HepG2 (cell line): Measurements from ENCODE around the gene SYCE3. TPM values are rescaled to one million over a fixed set of nuclear protein-coding genes. Genes with fewer than 3 reads are reported as not detected.

Source experiments
- ATAC-seq: fragments of 200-7000 bp; cut with Tn5 transposase; 3 replicates; pipeline ENCODE4 v1.9.1; 2020; ENCODE audit warnings: mild to moderate bottlenecking, moderate library complexity
- BruUV-seq: library from RNA; stranded (reverse); fragments of 400-500 nt; replicated peaks from 2 replicates; lab custom pipeline; 2021; lab: Mats Ljungman, UMichigan
- CTCF ChIA-PET: fragments of 300-600 bp; formaldehyde crosslinking; extraction: SDS; loops from one replicate; lab custom pipeline; 2021; ENCODE audit warnings: low total read pairs, inconsistent platforms, low intra/inter-chr PET ratio; lab: Yijun Ruan, JAX
- POLR2A ChIA-PET: fragments of 350-600 bp; sonication (Branson Sonifier 250); formaldehyde crosslinking; loops from one replicate; lab custom pipeline; 2020; ENCODE audit warnings: antibody characterized with exemption, inconsistent platforms; lab: Yijun Ruan, JAX
- DNase-seq: peaks from one replicate; pipeline ENCODE4 v3.0.0-alpha.2; 2015; ENCODE audit warnings: low spot score
- FAIRE-seq: peaks from 3 replicates; lab custom pipeline; 2011; peaks lifted over from hg19 to GRCh38; lab: Jason Lieb, UNC
- H2AFZ ChIP-seq: one replicate; pipeline ENCODE4 v1.6.1; 2011; ENCODE audit warnings: low read length, inconsistent platforms
- H3K27ac ChIP-seq: fragments of 300-600 bp; 3 replicates; pipeline ENCODE4 v1.8.0; 2011; ENCODE audit warnings: mixed run types, mild to moderate bottlenecking, mixed read lengths, low read length, inconsistent platforms; ENCODE audit not compliant: insufficient read depth; ENCODE audit errors: extremely low read length
- H3K27me3 ChIP-seq, 2 experiments: fragments of 200-600 bp in 1 of 2; 2 replicates in 1 of 2; 3 replicates in 1 of 2; pipeline versions ENCODE4 v1.6.0 to v1.8.0; 2011; ENCODE audit warnings: low read length in 2 of 2, mild to moderate bottlenecking in 2 of 2, moderate library complexity in 2 of 2, inconsistent platforms in 1 of 2; ENCODE audit not compliant: insufficient read depth in 2 of 2, control insufficient read depth in 1 of 2
- H3K36me3 ChIP-seq, 2 experiments: fragments of 200-600 bp in 1 of 2; replicated peaks in 1 of 2; 2 replicates in 1 of 2; 3 replicates in 1 of 2; pipeline versions ENCODE4 v1.5.1 to v1.8.0; 2011; ENCODE audit warnings: low read length in 2 of 2, inconsistent platforms in 1 of 2; ENCODE audit not compliant: insufficient read depth in 2 of 2, control insufficient read depth in 1 of 2
- H3K4me1 ChIP-seq: 2 replicates; pipeline ENCODE4 v1.5.1; 2012; ENCODE audit warnings: low read length, inconsistent platforms; ENCODE audit not compliant: insufficient read depth
- H3K4me2 ChIP-seq: 2 replicates; pipeline ENCODE4 v1.6.0; 2011; ENCODE audit warnings: low read depth, low read length, inconsistent platforms
- H3K4me3 ChIP-seq, 3 experiments: fragments of 200-600 bp in 1 of 3; sonication (generic), shearing (Covaris generic) in 1 of 3; replicated peaks in 1 of 3; 2 replicates each; pipeline ENCODE4 v1.5.1; 2011 to 2016; ENCODE audit warnings: low read length in 3 of 3, inconsistent platforms in 2 of 3, low read depth in 2 of 3, mild to moderate bottlenecking in 2 of 3, control low read depth in 1 of 3, mixed read lengths in 1 of 3; ENCODE audit not compliant: insufficient read depth in 1 of 3
- H3K79me2 ChIP-seq: one replicate; pipeline ENCODE4 v1.6.1; 2011; ENCODE audit warnings: low read length, inconsistent platforms; ENCODE audit not compliant: insufficient read depth
- H3K9ac ChIP-seq: 2 replicates; pipeline ENCODE4 v1.6.0; 2011; ENCODE audit warnings: mild to moderate bottlenecking, low read depth, low read length, inconsistent platforms; ENCODE audit not compliant: insufficient read depth
- H3K9me3 ChIP-seq: 2 replicates; pipeline ENCODE4 v1.5.1; 2012; ENCODE audit warnings: mild to moderate bottlenecking, low read length
- H4K20me1 ChIP-seq: 2 replicates; pipeline ENCODE4 v1.6.0; 2011; ENCODE audit warnings: inconsistent platforms, mild to moderate bottlenecking, low read length, moderate library complexity; ENCODE audit not compliant: insufficient read depth
- CHCHD3 ChIP-seq: sonication (generic); formaldehyde crosslinking; IDR thresholded peaks from 2 replicates; pipeline ENCODE4 v1.8.0; 2022; ENCODE audit warnings: mild to moderate bottlenecking, missing genetic modification reagents, moderate library complexity
- CREM ChIP-seq, 2 experiments: sonication (generic) in 1 of 2; formaldehyde crosslinking in 1 of 2; IDR thresholded peaks; 2 replicates each; pipeline versions ENCODE4 v1.4.0 to v1.6.1; 2016 to 2020; ENCODE audit warnings: antibody characterized with exemption in 1 of 2, mild to moderate bottlenecking in 1 of 2, missing genetic modification reagents in 1 of 2
- HES4 ChIP-seq: sonication (generic); formaldehyde crosslinking; IDR thresholded peaks from 2 replicates; pipeline ENCODE4 v1.9.0; 2021; ENCODE audit warnings: mild to moderate bottlenecking, missing genetic modification reagents, borderline replicate concordance
- KAT8 ChIP-seq: IDR thresholded peaks from 2 replicates; pipeline ENCODE4 v1.6.1; 2016; ENCODE audit warnings: missing genetic modification reagents, missing compliant biosample characterization
- PAWR ChIP-seq: sonication (generic); formaldehyde crosslinking; IDR thresholded peaks from 2 replicates; pipeline ENCODE4 v1.4.0; 2020; ENCODE audit warnings: missing genetic modification reagents, mild to moderate bottlenecking, borderline replicate concordance
- PHF8 ChIP-seq: sonication (generic); formaldehyde crosslinking; IDR thresholded peaks from 2 replicates; pipeline ENCODE4 v1.5.0; 2020; ENCODE audit warnings: missing genetic modification reagents
- RAD51 ChIP-seq: fragments of 450-650 bp; IDR thresholded peaks from 2 replicates; pipeline ENCODE4 v1.6.1; 2016; ENCODE audit warnings: borderline replicate concordance
- RNF2 ChIP-seq: fragments of 450-650 bp; conservative IDR thresholded peaks from 2 replicates; pipeline ENCODE4 v1.6.1; 2016; ENCODE audit warnings: low read depth
- TCF7 ChIP-seq: sonication (generic); IDR thresholded peaks from 2 replicates; pipeline ENCODE4 v1.6.1; 2016; ENCODE audit warnings: antibody characterized with exemption, low read depth
- TEF ChIP-seq: sonication (generic); formaldehyde crosslinking; IDR thresholded peaks from 2 replicates; pipeline ENCODE4 v1.5.0; 2020; ENCODE audit warnings: missing genetic modification reagents
- TRIM24 ChIP-seq: sonication (generic); formaldehyde crosslinking; IDR thresholded peaks from 2 replicates; pipeline ENCODE4 v1.8.0; 2022; ENCODE audit warnings: mild to moderate bottlenecking, missing genetic modification reagents
- ZNF230 ChIP-seq: sonication (generic); formaldehyde crosslinking; IDR thresholded peaks from 2 replicates; pipeline ENCODE4 v1.4.0; 2020; ENCODE audit warnings: mild to moderate bottlenecking, missing genetic modification reagents
- ZNF331 ChIP-seq: sonication (generic); formaldehyde crosslinking; IDR thresholded peaks from 2 replicates; pipeline ENCODE4 v1.4.0; 2020; ENCODE audit warnings: missing genetic modification reagents
- ZNF362 ChIP-seq: sonication (generic); formaldehyde crosslinking; IDR thresholded peaks from 2 replicates; pipeline ENCODE4 v1.4.0; 2020; ENCODE audit warnings: missing genetic modification reagents, mild to moderate bottlenecking, borderline replicate concordance
- ZNF589 ChIP-seq: sonication (generic); formaldehyde crosslinking; conservative IDR thresholded peaks from 2 replicates; pipeline ENCODE4 v1.8.0; 2022; ENCODE audit warnings: mild to moderate bottlenecking, moderate library complexity, missing genetic modification reagents
- WGBS: methylation state at CpG from one replicate; pipeline ENCODE4 v1.1.6; 2017; ENCODE audit warnings: low lambda C conversion rate; 5-methylcytosine and 5-hydroxymethylcytosine counted together
- in situ Hi-C: cut with HindIII; loops from 2 replicates; pipeline ENCODE4 v1.10.0; 2017; ENCODE audit warnings: low pct_unique_long_range_greater_than_20kb; ENCODE audit not compliant: extremely low pct_ligation_motif_present
- intact Hi-C: fragments of 100-400 bp; cut with micrococcal nuclease; formaldehyde crosslinking; loops from one replicate; pipeline ENCODE4 v1.10.0; 2022; ENCODE audit not compliant: unreplicated experiment
- polyA plus RNA-seq, 8 experiments: library from polyadenylated mRNA; depleted of rRNA in 3 of 8; stranded (reverse) in 7 of 8; unstranded in 1 of 8; fragments of >200 nt; fragmentation: Illumina TruSeq in 4 of 8; extraction: Trizol in 4 of 8; gene quantifications; 2 replicates each; pipeline versions ENCODE4 v1.2.1 to v1.2.3, GENCODE V29; 2011 to 2016; ENCODE audit warnings: low read depth in 4 of 8, missing spikeins in 1 of 8, mixed read lengths in 1 of 8; ENCODE audit not compliant: insufficient read depth in 1 of 8
- total RNA-seq, 5 experiments: library from RNA; depleted of rRNA; stranded (reverse); fragments of >200 nt; fragmentation: Illumina TruSeq; extraction: Trizol; gene quantifications; 2 replicates each; pipeline ENCODE4 v1.2.3, GENCODE V29; 2016; ENCODE audit warnings: low read depth in 1 of 5
- TF ChIP-seq, protein P1 (sequence below): sonication (generic); formaldehyde crosslinking; IDR thresholded peaks from 2 replicates; pipeline ENCODE4 v1.8.1; 2023; ENCODE audit warnings: mild to moderate bottlenecking, inconsistent platforms, moderate library complexity, missing genetic modification reagents, borderline replicate concordance
- TF ChIP-seq, protein P2 (sequence below): sonication (generic); formaldehyde crosslinking; IDR thresholded peaks from 2 replicates; pipeline ENCODE4 v1.4.0; 2020; ENCODE audit warnings: missing genetic modification reagents
- TF ChIP-seq, protein P3 (sequence below): sonication (generic); formaldehyde crosslinking; IDR thresholded peaks from 2 replicates; pipeline ENCODE4 v1.9.0; 2022; ENCODE audit warnings: missing genetic modification reagents, mild to moderate bottlenecking, borderline replicate concordance

The SYCE3 gene
- total and polyA plus RNA-seq, 2 of the 13 experiments (the other 11 are each of a cell fraction or from before 2014, with no cell fraction given) = not detected

- TF ChIP-seq PAWR (CRISPR knock-in tag) (no peak), RAD51 (no peak), TRIM24 (CRISPR knock-in tag) (no peak), RNF2 (no peak)
Observed at GRCh38 chr22:50610041-50610451, 47.3 kb upstream of the SYCE3 start (continued).

DNA sequence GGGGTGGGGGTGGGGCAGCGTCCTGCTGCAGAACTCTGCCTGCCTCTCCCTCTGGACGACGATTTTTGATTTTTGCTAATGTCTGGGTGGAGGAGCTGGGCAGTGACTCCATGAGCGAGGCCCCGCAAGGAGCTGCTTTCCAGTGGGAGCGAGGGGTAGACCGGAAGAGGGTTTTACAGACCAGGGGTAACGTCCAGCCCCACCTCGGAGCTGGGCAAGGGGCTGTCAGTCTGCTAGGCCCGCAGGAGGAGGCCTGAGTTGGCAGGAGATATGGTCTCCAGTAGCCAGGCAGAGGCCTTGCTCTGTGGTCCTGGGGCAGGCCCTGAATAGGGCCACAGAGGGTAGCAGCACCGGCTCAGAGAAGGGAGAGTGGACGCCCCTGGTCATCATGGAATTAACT, 46.9 kb upstream of the SYCE3 start:
- H3K4me2 ChIP-seq = no peak overlapping the region
- no peak for FAIRE-seq
- no peaks in the 10 kb centered on the region for H3K36me3 ChIP-seq
- no peak overlapping the region for H2AFZ ChIP-seq
- no peak for DNase-seq
- H3K27me3 ChIP-seq = peaks cover 0 to 6% of the 10 kb centered on the region in 2 experiments; a peak in 2 of 5 replicates
- H3K27ac ChIP-seq = no peak overlapping the region
- peaks cover 22% of the 10 kb centered on the region for H3K4me1 ChIP-seq
- intact Hi-C loops (no loop called here), in situ Hi-C loops (no loop called here)
- ATAC-seq = no peak
- no peaks in the 10 kb centered on the region for H4K20me1 ChIP-seq
- H3K9ac ChIP-seq = no peak overlapping the region
- no TSS peak for BruUV-seq
- POLR2A ChIA-PET = interaction anchor here (1.8 kb wide), 1 partner anchor 27 kb away, joined by 4 read pairs; the partner anchor contains the start of gene CHKB
- 59% methylated on average over 7 of the region's 12 CpGs for WGBS
- H3K9me3 ChIP-seq = no peaks in the 10 kb centered on the region
- no peaks in the 10 kb centered on the region for H3K79me2 ChIP-seq
- CTCF ChIA-PET = no interaction called here
- no peak overlapping the region for H3K4me3 ChIP-seq
- TF ChIP-seq TCF7 = no peak
- TF ChIP-seq CHCHD3 (CRISPR knock-in tag) = no peak
- TF ChIP-seq, protein P1, sequence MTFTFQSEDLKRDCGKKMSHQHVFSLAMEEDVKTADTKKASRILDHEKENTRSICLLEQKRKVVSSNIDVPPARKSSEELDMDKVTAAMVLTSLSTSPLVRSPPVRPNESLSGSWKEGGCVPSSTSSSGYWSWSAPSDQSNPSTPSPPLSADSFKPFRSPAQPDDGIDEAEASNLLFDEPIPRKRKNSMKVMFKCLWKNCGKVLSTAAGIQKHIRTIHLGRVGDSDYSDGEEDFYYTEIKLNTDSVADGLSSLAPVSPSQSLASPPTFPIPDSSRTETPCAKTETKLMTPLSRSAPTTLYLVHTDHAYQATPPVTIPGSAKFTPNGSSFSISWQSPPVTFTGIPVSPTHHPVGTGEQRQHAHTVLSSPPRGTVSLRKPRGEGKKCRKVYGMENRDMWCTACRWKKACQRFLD (CRISPR knock-in tag) = no peak
- no peak for TF ChIP-seq ZNF331 (CRISPR knock-in tag)
- TF ChIP-seq PHF8 = no peak
- no peak for TF ChIP-seq CREM (IDR thresholded peaks at IDR 0.05)
- TF ChIP-seq CREM (CRISPR knock-in tag; IDR thresholded peaks at IDR 0.05) = no peak
- TF ChIP-seq ZNF230 (CRISPR knock-in tag) = no peak
- TF ChIP-seq, protein P2, sequence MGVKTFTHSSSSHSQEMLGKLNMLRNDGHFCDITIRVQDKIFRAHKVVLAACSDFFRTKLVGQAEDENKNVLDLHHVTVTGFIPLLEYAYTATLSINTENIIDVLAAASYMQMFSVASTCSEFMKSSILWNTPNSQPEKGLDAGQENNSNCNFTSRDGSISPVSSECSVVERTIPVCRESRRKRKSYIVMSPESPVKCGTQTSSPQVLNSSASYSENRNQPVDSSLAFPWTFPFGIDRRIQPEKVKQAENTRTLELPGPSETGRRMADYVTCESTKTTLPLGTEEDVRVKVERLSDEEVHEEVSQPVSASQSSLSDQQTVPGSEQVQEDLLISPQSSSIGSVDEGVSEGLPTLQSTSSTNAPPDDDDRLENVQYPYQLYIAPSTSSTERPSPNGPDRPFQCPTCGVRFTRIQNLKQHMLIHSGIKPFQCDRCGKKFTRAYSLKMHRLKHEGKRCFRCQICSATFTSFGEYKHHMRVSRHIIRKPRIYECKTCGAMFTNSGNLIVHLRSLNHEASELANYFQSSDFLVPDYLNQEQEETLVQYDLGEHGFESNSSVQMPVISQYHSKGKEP (CRISPR knock-in tag) = no peak
- TF ChIP-seq, protein P3, sequence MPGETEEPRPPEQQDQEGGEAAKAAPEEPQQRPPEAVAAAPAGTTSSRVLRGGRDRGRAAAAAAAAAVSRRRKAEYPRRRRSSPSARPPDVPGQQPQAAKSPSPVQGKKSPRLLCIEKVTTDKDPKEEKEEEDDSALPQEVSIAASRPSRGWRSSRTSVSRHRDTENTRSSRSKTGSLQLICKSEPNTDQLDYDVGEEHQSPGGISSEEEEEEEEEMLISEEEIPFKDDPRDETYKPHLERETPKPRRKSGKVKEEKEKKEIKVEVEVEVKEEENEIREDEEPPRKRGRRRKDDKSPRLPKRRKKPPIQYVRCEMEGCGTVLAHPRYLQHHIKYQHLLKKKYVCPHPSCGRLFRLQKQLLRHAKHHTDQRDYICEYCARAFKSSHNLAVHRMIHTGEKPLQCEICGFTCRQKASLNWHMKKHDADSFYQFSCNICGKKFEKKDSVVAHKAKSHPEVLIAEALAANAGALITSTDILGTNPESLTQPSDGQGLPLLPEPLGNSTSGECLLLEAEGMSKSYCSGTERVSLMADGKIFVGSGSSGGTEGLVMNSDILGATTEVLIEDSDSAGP (CRISPR knock-in tag) = no peak
- no peak for TF ChIP-seq HES4 (CRISPR knock-in tag)
- TF ChIP-seq ZNF589 (CRISPR knock-in tag) = no peak
- no peak for TF ChIP-seq TEF (CRISPR knock-in tag)
- no peak for TF ChIP-seq ZNF362 (CRISPR knock-in tag)
- TF ChIP-seq KAT8 (CRISPR knock-in tag) = no peak
